ENCODE results near the gene CDC45. TPM values are rescaled to one million over a fixed set of nuclear protein-coding genes. Genes with fewer than 3 reads are reported as not detected.
"Not testable (repeated sequence)": the region's sequence is repeated elsewhere in the genome, so short reads cannot be mapped to it uniquely, and the experiment has no call there.

The CDC45 gene
- total and polyA plus RNA-seq, 2 of the 13 experiments (the other 11 are each of a cell fraction or from before 2014, with no cell fraction given): 14.4 to 36.3 TPM

- peaks cover 13% of the 10 kb centered on the region for H3K4me1 ChIP-seq (ENCODE audit: insufficient read depth, low read length)
- peaks cover 1 to 25% of the 10 kb centered on the region in 2 experiments for H3K36me3 ChIP-seq (replicated peaks in 1 of 2; ENCODE audit: control insufficient read depth in 1 of 2, insufficient read depth in 2 of 2, low read length in 2 of 2)
- peaks cover 8% of the 10 kb centered on the region; the same call in 1 of the 2 replicates for H4K20me1 ChIP-seq (ENCODE audit: insufficient read depth, low read length)
- CTCF ChIA-PET (ENCODE audit: low intra/inter-chr PET ratio, low total read pairs): no interaction called here
- peaks cover 20% of the 10 kb centered on the region for H3K79me2 ChIP-seq (ENCODE audit: insufficient read depth, low read length)
- no peaks in the 10 kb centered on the region; a peak in 1 of 5 replicates for H3K27me3 ChIP-seq (ENCODE audit: control insufficient read depth in 1 of 2, insufficient read depth in 2 of 2, low read length in 2 of 2)
- FAIRE-seq (no peak), ATAC-seq (no peak), DNase-seq (ENCODE audit: low spot score) (no peak)
- 100% methylated on average over 2 of the region's 2 CpGs for WGBS (ENCODE audit: low lambda C conversion rate)
- H3K27ac ChIP-seq (ENCODE audit: extremely low read length, insufficient read depth, low read length): no peak overlapping the region
- BruUV-seq (replicated peaks): no TSS peak
- no peaks in the 10 kb centered on the region for H3K9me3 ChIP-seq (ENCODE audit: low read length)
- TF ChIP-seq ZNF235 (CRISPR knock-in tag; IDR thresholded peaks at IDR 0.05; ENCODE audit: borderline replicate concordance): no peak
- no peak for TF ChIP-seq ZNF335 (CRISPR knock-in tag; IDR thresholded peaks at IDR 0.05)
- no peak for TF ChIP-seq ZNF180 (CRISPR knock-in tag; IDR thresholded peaks at IDR 0.05; ENCODE audit: borderline replicate concordance, low read depth)
- TF ChIP-seq ZNF614 (CRISPR knock-in tag; IDR thresholded peaks at IDR 0.05; ENCODE audit: borderline replicate concordance): no peak
- no peak for TF ChIP-seq ZNF143 (CRISPR knock-in tag; IDR thresholded peaks at IDR 0.05)
- no peak for TF ChIP-seq ZNF781 (CRISPR knock-in tag; IDR thresholded peaks at IDR 0.05; ENCODE audit: borderline replicate concordance, not compliant biosample characterization)
- TF ChIP-seq ZNF275 (CRISPR knock-in tag; IDR thresholded peaks at IDR 0.05; ENCODE audit: borderline replicate concordance): no peak
- TF ChIP-seq BCL6 (CRISPR knock-in tag; IDR thresholded peaks at IDR 0.05): no peak
- no peak for TF ChIP-seq CHCHD3 (CRISPR knock-in tag; IDR thresholded peaks at IDR 0.05)
- TF ChIP-seq MXD3 (CRISPR knock-in tag; IDR thresholded peaks at IDR 0.05): no peak
- no peak overlapping the region for H3K9ac ChIP-seq (ENCODE audit: insufficient read depth, low read depth, low read length)
- intact Hi-C loops (cut with micrococcal nuclease; ENCODE audit: unreplicated experiment): loop anchor here (5.0 kb wide), 1 partner anchor 258 kb away; the partner anchor contains the start of gene SLC25A1
- no peak overlapping the region for H3K4me2 ChIP-seq (ENCODE audit: low read depth, low read length)
- no peak overlapping the region for H3K4me3 ChIP-seq (replicated peaks in 1 of 3; ENCODE audit: insufficient read depth in 1 of 3, low read depth in 2 of 3, low read length in 3 of 3)
- in situ Hi-C loops (cut with HindIII; ENCODE audit: extremely low pct_ligation_motif_present, low pct_unique_long_range_greater_than_20kb): no loop called here
- H2AFZ ChIP-seq (ENCODE audit: low read length): no peak overlapping the region
- POLR2A ChIA-PET: no interaction called here
Observed at GRCh38 chr22:19434829-19435580, 44.7 kb upstream of the CDC45 start.

GRCh38 chr22:19436444-19437161, 43.1 kb upstream of the CDC45 start:
- POLR2A ChIA-PET: interaction anchor here (0.8 kb wide), 1 partner anchor 14 kb away, joined by 3 read pairs; no protein-coding TSS in a partner anchor
- WGBS (ENCODE audit: low lambda C conversion rate): 96% methylated on average over 9 of the region's 9 CpGs

More at GRCh38 chr22:19436444-19437161, 43.1 kb upstream of the CDC45 start:
- H4K20me1 ChIP-seq (ENCODE audit: insufficient read depth, low read length); ATAC-seq; H3K27me3 ChIP-seq (ENCODE audit: control insufficient read depth in 1 of 2, insufficient read depth in 2 of 2, low read length in 2 of 2); H3K4me1 ChIP-seq (ENCODE audit: insufficient read depth, low read length); intact Hi-C loops (cut with micrococcal nuclease; ENCODE audit: unreplicated experiment); FAIRE-seq; in situ Hi-C loops (cut with HindIII; ENCODE audit: extremely low pct_ligation_motif_present, low pct_unique_long_range_greater_than_20kb); H3K79me2 ChIP-seq (ENCODE audit: insufficient read depth, low read length); BruUV-seq (replicated peaks); H2AFZ ChIP-seq (ENCODE audit: low read length); H3K4me2 ChIP-seq (ENCODE audit: low read depth, low read length); H3K27ac ChIP-seq (ENCODE audit: extremely low read length, insufficient read depth, low read length); H3K9me3 ChIP-seq (ENCODE audit: low read length); DNase-seq (ENCODE audit: low spot score); CTCF ChIA-PET (ENCODE audit: low intra/inter-chr PET ratio, low total read pairs); H3K4me3 ChIP-seq (replicated peaks in 1 of 3; ENCODE audit: insufficient read depth in 1 of 3, low read depth in 2 of 3, low read length in 3 of 3); H3K9ac ChIP-seq (ENCODE audit: insufficient read depth, low read depth, low read length): not testable (repeated sequence)
- H3K36me3 ChIP-seq (replicated peaks in 1 of 2; ENCODE audit: control insufficient read depth in 1 of 2, insufficient read depth in 2 of 2, low read length in 2 of 2): peaks cover 3 to 31% of the 10 kb centered on the region in 2 experiments

Measured in HepG2 (cell line).